ENCODE data around the gene FAU.
A peak's percentile ranks its signal among the peaks of the same experiment; 100 is the strongest.

The FAU gene

GRCh38 chr11:65095974-65096806 is 25.7 kb downstream of the FAU start, which contains the start of gene VPS51:
TSS of gene VPS51 (plus strand) at chr11:65096214. CDS start at chr11:65096251, 37 bp downstream.
- POLR2A ChIA-PET (ENCODE audit: low non-redundant PET), result interaction anchor here (1.3 kb wide), 1 partner anchor 86 kb away, joined by 3 read pairs; the partner anchor contains the start of gene CAPN1
- DNase-seq (ENCODE audit: low spot score), result peak; percentile 93
- peak within 1 kb of the TSS; percentile 85 for H3K27ac ChIP-seq
- no peak for TF ChIP-seq CTCF (conservative IDR thresholded peaks at IDR 0.05; ENCODE audit: low read depth)
- CTCF ChIA-PET, result interaction anchor here (0.7 to 3.1 kb wide), 2 partner anchors 14 to 17 kb away, joined by 3 to 13 read pairs; no protein-coding TSS in a partner anchor

GRCh38 chr11:65095427-65095826 is 26.5 kb downstream of the FAU start:
- no peak for DNase-seq (ENCODE audit: low spot score)
- no peak for TF ChIP-seq CTCF (conservative IDR thresholded peaks at IDR 0.05; ENCODE audit: low read depth)
- POLR2A ChIA-PET (ENCODE audit: low non-redundant PET), result no interaction called here
- H3K27ac ChIP-seq, result peak overlapping the region; percentile 85
- CTCF ChIA-PET, result interaction anchor here (1.4 kb wide), 1 partner anchor 15 kb away, joined by 4 read pairs; no protein-coding TSS in a partner anchor

- no peak for TF ChIP-seq CTCF (conservative IDR thresholded peaks at IDR 0.05; ENCODE audit: low read depth)
- POLR2A ChIA-PET (ENCODE audit: low non-redundant PET), result no interaction called here
- peak overlapping the region; percentile 42 for H3K27ac ChIP-seq
- CTCF ChIA-PET, result interaction anchor here (0.6 kb wide), 4 partner anchors 14 to 306 kb away, joined by 3 to 4 read pairs (median 4); partner anchors contain the start of gene TM7SF2
- no peak for DNase-seq (ENCODE audit: low spot score)
Measured at GRCh38 chr11:65090628-65091027, 31.3 kb downstream of the FAU start.

- no peak for TF ChIP-seq CTCF (conservative IDR thresholded peaks at IDR 0.05; ENCODE audit: low read depth)
- no peak for DNase-seq (ENCODE audit: low spot score)
- ChIA-PET CTCF (interaction anchor here (0.6 kb wide), 1 partner anchor 15 kb away, joined by 3 read pairs; no protein-coding TSS in a partner anchor), POLR2A (ENCODE audit: low non-redundant PET) (interaction anchor here (0.5 kb wide), 1 partner anchor 723 kb away, joined by 3 read pairs; no protein-coding TSS in a partner anchor)
- H3K27ac ChIP-seq, result peak overlapping the region; percentile 42; the same call in 1 of the 2 replicates
Measured at GRCh38 chr11:65089621-65090020, 32.3 kb downstream of the FAU start.

- H3K27ac ChIP-seq, result no peak overlapping the region
- no peak for TF ChIP-seq CTCF (conservative IDR thresholded peaks at IDR 0.05; ENCODE audit: low read depth)
- DNase-seq (ENCODE audit: low spot score), result no peak
- ChIA-PET CTCF (no interaction called here), POLR2A (ENCODE audit: low non-redundant PET) (no interaction called here)
Measured at GRCh38 chr11:65087827-65088226, 34.1 kb downstream of the FAU start.

- no peak for DNase-seq (ENCODE audit: low spot score)
- ChIA-PET CTCF (interaction anchor here (0.7 to 1.0 kb wide), 2 partner anchors 23 to 231 kb away, joined by 3 to 5 read pairs; no protein-coding TSS in a partner anchor), POLR2A (ENCODE audit: low non-redundant PET) (no interaction called here)
- H3K27ac ChIP-seq, result no peak overlapping the region
- TF ChIP-seq CTCF (conservative IDR thresholded peaks at IDR 0.05; ENCODE audit: low read depth), result no peak
Measured at GRCh38 chr11:65087216-65087615, 34.7 kb downstream of the FAU start.

All from RWPE1 (cell line).